ENCODE data around the gene SNX21. TPM values are rescaled to one million over a fixed set of nuclear protein-coding genes. Genes with fewer than 3 reads are reported as not detected.

SNX21 gene
- total and polyA plus RNA-seq, 12 donors: 15.4 to 27.0 (median 18.5) TPM

- intact Hi-C loops (cut with DNase I): no loop called here
- DNase-seq: no peak
- Histone ChIP-seq H3K27ac (no peak overlapping the region), H3K4me3 (peak overlapping the region in 1 of 10 donors; percentile 72), H3K27me3 (no peaks in the 10 kb centered on the region), H3K9me3 (no peaks in the 10 kb centered on the region), H3K4me1 (peaks cover 0 to 25% (median 14%) of the 10 kb centered on the region in 9 donors), H3K36me3 (peaks cover 0 to 39% (median 26%) of the 10 kb centered on the region in 9 donors)
- no peak for ATAC-seq
- TF ChIP-seq CTCF (IDR thresholded peaks at IDR 0.05): no peak
- 60 to 65% methylated on average over 7 of the region's 7 CpGs for WGBS, 2 donors
Measured at GRCh38 chr20:45813489-45813888, 20.1 kb upstream of the SNX21 start.

- ATAC-seq (no peak), DNase-seq (no peak)
- H3K36me3 ChIP-seq: peaks cover 0 to 31% (median 20%) of the 10 kb centered on the region in 9 donors
- H3K27me3 ChIP-seq: no peaks in the 10 kb centered on the region
- peaks cover 0 to 25% (median 14%) of the 10 kb centered on the region in 9 donors for H3K4me1 ChIP-seq
- H3K4me3 ChIP-seq: no peak overlapping the region
- no peak overlapping the region for H3K27ac ChIP-seq
- intact Hi-C loops (cut with DNase I): no loop called here
- TF ChIP-seq CTCF (IDR thresholded peaks at IDR 0.05): no peak
- no peaks in the 10 kb centered on the region for H3K9me3 ChIP-seq
- WGBS, 2 donors: 90 to 92% methylated on average over 3 of the region's 3 CpGs
Measured at GRCh38 chr20:45814314-45814713, 19.3 kb upstream of the SNX21 start.

- ATAC-seq: no peak
- 89 to 96% methylated on average over 3 of the region's 3 CpGs for WGBS, 2 donors
- intact Hi-C loops (cut with DNase I): no loop called here
Measured at GRCh38 chr20:45816951-45817350, 16.6 kb upstream of the SNX21 start.

GRCh38 chr20:45817376-45818194 lies 16.0 kb upstream of the SNX21 start:
- TF ChIP-seq CTCF (IDR thresholded peaks at IDR 0.05): no peak
- WGBS, 2 donors: 58 to 66% methylated on average over 9 of the region's 9 CpGs
- Histone ChIP-seq H3K27ac (peak overlapping the region in 2 of 10 donors; percentile 3 to 25), H3K4me3 (no peak overlapping the region), H3K9me3 (no peaks in the 10 kb centered on the region), H3K36me3 (peaks cover 0 to 7% (median 0%) of the 10 kb centered on the region in 9 donors), H3K27me3 (peaks cover 2 to 30% (median 18%) of the 10 kb centered on the region in 7 donors), H3K4me1 (peaks cover 2 to 20% (median 7%) of the 10 kb centered on the region in 9 donors)
- intact Hi-C loops (cut with DNase I): no loop called here
- no peak for DNase-seq
- ATAC-seq: peak in 1 of 8 donors; percentile 36

More at GRCh38 chr20:45816951-45817350, 16.6 kb upstream of the SNX21 start:
- Histone ChIP-seq H3K27ac (no peak overlapping the region), H3K9me3 (no peaks in the 10 kb centered on the region), H3K27me3 (peaks cover 0 to 24% (median 11%) of the 10 kb centered on the region in 7 donors), H3K36me3 (peaks cover 0 to 7% (median 0%) of the 10 kb centered on the region in 9 donors), H3K4me1 (peaks cover 0 to 21% (median 8%) of the 10 kb centered on the region in 9 donors), H3K4me3 (no peak overlapping the region)
- no peak for DNase-seq
- no peak for TF ChIP-seq CTCF (IDR thresholded peaks at IDR 0.05)

Measured in heart right ventricle (tissue), 16 donors.